ENCODE results near the gene PARD3. TPM values are rescaled to one million over a fixed set of nuclear protein-coding genes. Genes with fewer than 3 reads are reported as not detected.
"Not testable (repeated sequence)": the region's sequence is repeated elsewhere in the genome, so short reads cannot be mapped to it uniquely, and the experiment has no call there.

Gene PARD3
- total and polyA plus RNA-seq, 8 donors = 25.6 to 54.5 (median 47.8) TPM

- Histone ChIP-seq H3K36me3 (no peaks in the 10 kb centered on the region), H3K4me1 (no peaks in the 10 kb centered on the region), H3K4me3 (no peak overlapping the region), H3K9me3 (peaks cover 0 to 27% of the 10 kb centered on the region in 2 donors), H3K27ac (peak overlapping the region; percentile 41 to 55), H3K27me3 (no peaks in the 10 kb centered on the region)
- intact Hi-C loops (cut with DNase I) = no loop called here
- ATAC-seq = peak; percentile 66
- peak in 2 of 4 donors; percentile 53 to 64 for DNase-seq
- no peak for TF ChIP-seq CTCF (IDR thresholded peaks at IDR 0.05)
These were observed 736.2 kb downstream of the PARD3 start for GRCh38 chr10:34078745-34079470.

- peaks cover 0 to 20% of the 10 kb centered on the region in 2 donors for H3K9me3 ChIP-seq
- DNase-seq (no peak), ATAC-seq (no peak)
- H3K36me3 ChIP-seq = no peaks in the 10 kb centered on the region
- H3K27ac ChIP-seq = peak overlapping the region; percentile 41 to 55
- H3K4me3 ChIP-seq = no peak overlapping the region
- H3K27me3 ChIP-seq = no peaks in the 10 kb centered on the region
- TF ChIP-seq CTCF (IDR thresholded peaks at IDR 0.05) = no peak
- H3K4me1 ChIP-seq = no peaks in the 10 kb centered on the region
- intact Hi-C loops (cut with DNase I) = no loop called here
These were observed 736.9 kb downstream of the PARD3 start for GRCh38 chr10:34078017-34078744.

- intact Hi-C loops (cut with DNase I) = no loop called here
- TF ChIP-seq CTCF (IDR thresholded peaks at IDR 0.05) = no peak
- no peaks in the 10 kb centered on the region for H3K36me3 ChIP-seq
- no peak overlapping the region for H3K4me3 ChIP-seq
- DNase-seq = no peak
- ATAC-seq = no peak
- H3K27ac ChIP-seq = no peak overlapping the region
- peaks cover 0 to 17% of the 10 kb centered on the region in 2 donors for H3K9me3 ChIP-seq
- no peaks in the 10 kb centered on the region for H3K4me1 ChIP-seq
- no peaks in the 10 kb centered on the region for H3K27me3 ChIP-seq
These were observed 738.7 kb downstream of the PARD3 start for GRCh38 chr10:34076443-34076842.

- H3K27me3 ChIP-seq = no peaks in the 10 kb centered on the region
- ATAC-seq (no peak), DNase-seq (no peak)
- no peak overlapping the region for H3K27ac ChIP-seq
- no peak for TF ChIP-seq CTCF (IDR thresholded peaks at IDR 0.05)
- intact Hi-C loops (cut with DNase I) = no loop called here
- H3K4me3 ChIP-seq = no peak overlapping the region
- no peaks in the 10 kb centered on the region for H3K4me1 ChIP-seq
- no peaks in the 10 kb centered on the region for H3K36me3 ChIP-seq
- H3K9me3 ChIP-seq = peaks cover 0 to 17% of the 10 kb centered on the region in 2 donors
These were observed 739.7 kb downstream of the PARD3 start for GRCh38 chr10:34075254-34075926.

- DNase-seq (no peak), ATAC-seq (no peak)
- Histone ChIP-seq H3K27ac (no peak overlapping the region), H3K27me3 (no peaks in the 10 kb centered on the region), H3K4me3 (no peak overlapping the region), H3K9me3 (peaks cover 0 to 17% of the 10 kb centered on the region in 2 donors), H3K36me3 (no peaks in the 10 kb centered on the region), H3K4me1 (no peaks in the 10 kb centered on the region)
- TF ChIP-seq CTCF (IDR thresholded peaks at IDR 0.05) = no peak
- intact Hi-C loops (cut with DNase I) = no loop called here
These were observed 741.0 kb downstream of the PARD3 start for GRCh38 chr10:34074051-34074450.

GRCh38 chr10:34067741-34068140 is 747.4 kb downstream of the PARD3 start:
- intact Hi-C loops (cut with DNase I); DNase-seq; H3K4me1 ChIP-seq: not testable (repeated sequence)

More at GRCh38 chr10:34067741-34068140, 747.4 kb downstream of the PARD3 start:
- H3K9me3 ChIP-seq = peaks cover 0 to 40% of the 10 kb centered on the region in 2 donors
- not testable (repeated sequence) for H3K4me3 ChIP-seq, H3K27ac ChIP-seq, H3K27me3 ChIP-seq, H3K36me3 ChIP-seq, ATAC-seq
